T-helper 1 cell treated with Interleukin-12 subunit alpha and Interleukin-12 subunit beta and Interleukin-4 antibody, amounts not matched to agents 30 ng/mL and 1 ng/mL, for 36 hours (primary cell): ENCODE results near the gene LRP1. TPM values are rescaled to one million over a fixed set of nuclear protein-coding genes. Genes with fewer than 3 reads are reported as not detected.

Experiments used
- intact Hi-C: fragments of 100-400 bp; cut with micrococcal nuclease; formaldehyde crosslinking; loops from one replicate; pipeline ENCODE4 v1.15.1; 2024
- total RNA-seq: library from RNA; stranded (reverse); gene quantifications from 2 replicates; pipeline ENCODE4 v1.2.3, GENCODE V29; 2022

The LRP1 gene
- total RNA-seq, 1 donor from 2014 or later = 0.86 TPM

DNA sequence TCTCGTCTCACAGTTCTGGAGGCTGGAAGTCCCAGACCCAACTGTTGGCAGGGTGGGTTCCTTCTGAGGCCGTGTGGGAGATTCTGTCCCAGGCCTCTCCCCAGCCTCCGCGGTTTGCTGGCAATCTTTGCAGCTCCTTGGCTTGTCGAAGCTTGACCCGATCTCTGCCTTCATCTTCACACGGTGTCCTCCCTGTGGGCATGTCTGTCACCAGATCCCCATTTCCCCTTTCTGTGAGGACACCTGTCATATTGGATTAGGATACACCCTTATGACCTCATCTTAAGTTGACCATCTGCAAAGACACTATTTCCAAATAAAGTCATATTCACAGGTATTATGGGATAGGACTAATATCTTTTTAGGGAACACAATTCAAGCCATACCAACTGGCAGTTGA lies 41.7 kb downstream of the LRP1 start:
- intact Hi-C loops = no loop called here

DNA sequence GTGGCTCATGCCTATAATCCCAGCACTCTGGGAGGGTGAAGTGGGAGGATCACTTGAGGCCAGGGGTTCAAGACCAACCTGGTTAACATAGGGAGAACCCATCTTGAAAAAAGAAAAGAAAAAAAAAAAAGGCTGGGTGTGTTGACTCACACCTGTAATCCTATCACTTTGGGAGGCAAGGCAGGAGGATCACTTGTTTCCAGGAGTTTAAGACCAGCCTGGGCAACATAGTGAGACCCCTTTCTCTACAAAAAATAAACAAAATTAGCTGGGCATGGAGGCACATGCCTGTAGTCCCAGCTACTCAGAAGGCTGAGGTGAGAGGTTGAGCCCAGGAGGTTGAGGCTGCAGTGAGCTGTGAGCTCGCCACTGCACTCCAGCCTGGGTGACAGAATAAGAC lies 42.1 kb downstream of the LRP1 start:
- intact Hi-C loops = no loop called here

DNA sequence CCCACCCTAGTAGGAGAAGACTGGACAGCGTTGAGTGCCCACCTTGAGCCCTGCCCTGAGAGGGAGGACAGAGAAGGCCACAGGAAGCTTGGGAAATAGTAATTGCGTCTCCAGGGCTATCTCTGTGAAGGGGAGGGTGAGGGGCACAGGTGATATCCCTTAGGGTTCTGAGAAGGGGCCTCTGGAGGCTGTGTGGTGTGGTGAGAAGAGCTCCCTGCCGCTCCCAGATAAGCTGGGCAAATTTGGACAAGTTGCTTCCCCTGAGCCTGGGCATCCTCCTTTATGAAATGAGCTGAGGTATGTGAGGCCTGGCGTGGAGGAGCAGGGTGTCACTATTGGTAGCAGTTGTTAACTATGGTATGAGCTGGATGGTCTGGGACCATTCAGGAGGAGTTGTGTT lies 42.6 kb downstream of the LRP1 start:
- intact Hi-C loops = no loop called here

DNA sequence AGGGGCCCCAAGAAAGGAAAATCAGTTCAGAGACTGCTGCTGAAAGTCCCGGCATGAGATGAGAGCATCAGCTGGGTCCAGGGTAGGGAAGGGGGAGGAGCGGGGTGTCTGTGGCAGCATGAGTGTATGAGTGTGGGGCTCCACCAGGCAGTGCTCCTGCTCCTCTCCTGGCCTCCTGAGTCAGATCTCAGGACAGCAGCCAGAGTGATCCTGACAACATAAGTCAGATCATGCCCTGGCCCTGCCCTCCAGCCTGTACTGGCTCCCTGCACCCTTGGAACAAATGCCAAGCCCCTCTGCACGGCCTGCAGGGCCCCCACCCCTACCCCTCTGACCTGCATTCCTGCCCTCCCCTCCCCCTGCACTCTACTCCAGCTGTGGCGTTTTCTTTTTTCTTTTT lies 43.4 kb downstream of the LRP1 start:
- intact Hi-C loops = no loop called here

DNA sequence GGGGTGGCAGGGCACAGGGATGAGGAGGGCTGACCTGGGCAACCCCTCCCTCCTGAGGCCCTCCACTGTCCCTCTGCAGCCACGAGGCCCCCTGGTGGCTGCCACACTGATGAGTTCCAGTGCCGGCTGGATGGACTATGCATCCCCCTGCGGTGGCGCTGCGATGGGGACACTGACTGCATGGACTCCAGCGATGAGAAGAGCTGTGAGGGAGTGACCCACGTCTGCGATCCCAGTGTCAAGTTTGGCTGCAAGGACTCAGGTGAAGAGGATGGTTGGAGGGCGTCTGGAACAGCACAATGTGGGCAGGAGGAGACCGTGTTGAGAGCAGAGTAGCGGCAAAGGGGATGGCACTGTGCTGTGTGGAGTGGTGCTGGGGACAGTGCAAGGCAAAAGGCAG lies 44.8 kb downstream of the LRP1 start:
- intact Hi-C loops = loop anchor here (1.0 kb wide), 2 partner anchors 49 to 104 kb away; no protein-coding TSS in a partner anchor

DNA sequence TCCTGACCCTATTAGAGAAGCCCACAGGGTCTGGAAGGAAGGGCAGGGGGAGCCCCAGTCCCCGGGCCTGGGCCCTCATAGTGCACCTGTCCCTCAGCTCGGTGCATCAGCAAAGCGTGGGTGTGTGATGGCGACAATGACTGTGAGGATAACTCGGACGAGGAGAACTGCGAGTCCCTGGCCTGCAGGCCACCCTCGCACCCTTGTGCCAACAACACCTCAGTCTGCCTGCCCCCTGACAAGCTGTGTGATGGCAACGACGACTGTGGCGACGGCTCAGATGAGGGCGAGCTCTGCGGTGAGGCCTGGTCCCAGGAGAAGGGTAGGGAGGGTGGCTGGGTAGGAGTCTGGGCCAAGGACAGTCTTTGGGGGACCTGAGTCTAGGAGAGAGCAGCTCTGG lies 45.4 kb downstream of the LRP1 start:
- intact Hi-C loops = loop anchor here (1.0 kb wide), 2 partner anchors 49 to 104 kb away; no protein-coding TSS in a partner anchor

DNA sequence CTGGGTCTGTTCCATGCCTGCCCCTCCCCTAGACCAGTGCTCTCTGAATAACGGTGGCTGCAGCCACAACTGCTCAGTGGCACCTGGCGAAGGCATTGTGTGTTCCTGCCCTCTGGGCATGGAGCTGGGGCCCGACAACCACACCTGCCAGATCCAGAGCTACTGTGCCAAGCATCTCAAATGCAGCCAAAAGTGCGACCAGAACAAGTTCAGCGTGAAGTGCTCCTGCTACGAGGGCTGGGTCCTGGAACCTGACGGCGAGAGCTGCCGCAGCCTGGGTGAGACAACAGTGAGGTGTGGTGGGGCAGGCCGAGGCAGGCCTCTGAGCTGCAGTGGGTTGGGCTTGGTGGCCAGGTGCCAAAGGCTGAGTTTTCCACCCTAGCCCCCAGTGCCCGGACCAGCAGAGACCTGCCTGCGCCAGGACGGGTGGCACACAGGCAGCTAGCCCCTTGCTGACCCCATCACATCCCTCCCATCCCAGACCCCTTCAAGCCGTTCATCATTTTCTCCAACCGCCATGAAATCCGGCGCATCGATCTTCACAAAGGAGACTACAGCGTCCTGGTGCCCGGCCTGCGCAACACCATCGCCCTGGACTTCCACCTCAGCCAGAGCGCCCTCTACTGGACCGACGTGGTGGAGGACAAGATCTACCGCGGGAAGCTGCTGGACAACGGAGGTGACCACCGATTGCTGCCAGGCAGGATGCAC lies 47.3 kb downstream of the LRP1 start:
- intact Hi-C loops = no loop called here

DNA sequence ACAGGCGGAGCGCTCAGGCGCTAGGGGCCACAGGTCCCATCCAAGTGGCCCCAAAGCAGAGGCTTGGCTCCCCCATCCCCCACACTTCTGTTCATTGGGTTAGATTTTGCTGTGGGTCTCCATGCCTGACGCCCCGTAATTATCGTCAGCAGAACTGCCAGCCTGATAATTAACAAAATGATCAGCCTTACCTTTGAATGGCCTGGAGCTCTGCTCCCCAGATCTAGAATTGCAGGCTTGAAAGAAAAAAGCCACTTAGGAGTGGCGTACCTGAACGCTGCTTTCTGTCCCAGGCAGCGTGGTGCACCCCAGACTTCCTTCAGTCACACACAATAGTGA lies 47.8 kb downstream of the LRP1 start:
- intact Hi-C loops = no loop called here

DNA sequence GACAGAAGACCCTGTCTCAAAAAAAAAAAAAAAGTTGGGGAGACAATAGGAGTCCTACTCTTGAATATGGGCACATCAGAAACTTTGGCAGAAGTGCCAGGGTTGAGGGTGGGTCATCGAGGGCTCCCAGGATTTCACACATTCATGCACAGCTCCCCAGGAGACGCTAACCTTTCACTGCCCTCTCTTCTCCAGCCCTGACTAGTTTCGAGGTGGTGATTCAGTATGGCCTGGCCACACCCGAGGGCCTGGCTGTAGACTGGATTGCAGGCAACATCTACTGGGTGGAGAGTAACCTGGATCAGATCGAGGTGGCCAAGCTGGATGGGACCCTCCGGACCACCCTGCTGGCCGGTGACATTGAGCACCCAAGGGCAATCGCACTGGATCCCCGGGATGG lies 48.6 kb downstream of the LRP1 start:
- intact Hi-C loops = no loop called here

DNA sequence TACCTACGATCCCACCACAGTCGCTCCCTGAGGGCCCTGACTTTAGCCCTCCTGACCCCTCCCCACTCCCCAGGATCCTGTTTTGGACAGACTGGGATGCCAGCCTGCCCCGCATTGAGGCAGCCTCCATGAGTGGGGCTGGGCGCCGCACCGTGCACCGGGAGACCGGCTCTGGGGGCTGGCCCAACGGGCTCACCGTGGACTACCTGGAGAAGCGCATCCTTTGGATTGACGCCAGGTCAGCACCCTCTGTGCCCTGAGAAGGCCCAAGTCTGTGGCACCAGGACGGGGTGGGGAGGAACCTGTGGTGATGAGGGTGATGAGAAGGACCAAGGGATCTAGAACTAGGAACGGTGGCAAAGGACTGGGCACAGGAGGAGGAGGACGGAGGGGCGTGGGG lies 49.1 kb downstream of the LRP1 start:
- intact Hi-C loops = no loop called here

DNA sequence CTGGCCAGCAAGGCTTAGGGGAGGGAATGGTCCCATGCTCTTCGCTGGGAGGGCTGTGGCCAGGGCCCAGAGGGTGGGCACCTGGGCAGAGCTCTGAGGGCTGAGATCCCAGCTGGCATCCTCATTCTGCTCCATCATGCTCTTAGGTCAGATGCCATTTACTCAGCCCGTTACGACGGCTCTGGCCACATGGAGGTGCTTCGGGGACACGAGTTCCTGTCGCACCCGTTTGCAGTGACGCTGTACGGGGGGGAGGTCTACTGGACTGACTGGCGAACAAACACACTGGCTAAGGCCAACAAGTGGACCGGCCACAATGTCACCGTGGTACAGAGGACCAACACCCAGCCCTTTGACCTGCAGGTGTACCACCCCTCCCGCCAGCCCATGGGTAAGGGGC lies 49.9 kb downstream of the LRP1 start:
- intact Hi-C loops = no loop called here

DNA sequence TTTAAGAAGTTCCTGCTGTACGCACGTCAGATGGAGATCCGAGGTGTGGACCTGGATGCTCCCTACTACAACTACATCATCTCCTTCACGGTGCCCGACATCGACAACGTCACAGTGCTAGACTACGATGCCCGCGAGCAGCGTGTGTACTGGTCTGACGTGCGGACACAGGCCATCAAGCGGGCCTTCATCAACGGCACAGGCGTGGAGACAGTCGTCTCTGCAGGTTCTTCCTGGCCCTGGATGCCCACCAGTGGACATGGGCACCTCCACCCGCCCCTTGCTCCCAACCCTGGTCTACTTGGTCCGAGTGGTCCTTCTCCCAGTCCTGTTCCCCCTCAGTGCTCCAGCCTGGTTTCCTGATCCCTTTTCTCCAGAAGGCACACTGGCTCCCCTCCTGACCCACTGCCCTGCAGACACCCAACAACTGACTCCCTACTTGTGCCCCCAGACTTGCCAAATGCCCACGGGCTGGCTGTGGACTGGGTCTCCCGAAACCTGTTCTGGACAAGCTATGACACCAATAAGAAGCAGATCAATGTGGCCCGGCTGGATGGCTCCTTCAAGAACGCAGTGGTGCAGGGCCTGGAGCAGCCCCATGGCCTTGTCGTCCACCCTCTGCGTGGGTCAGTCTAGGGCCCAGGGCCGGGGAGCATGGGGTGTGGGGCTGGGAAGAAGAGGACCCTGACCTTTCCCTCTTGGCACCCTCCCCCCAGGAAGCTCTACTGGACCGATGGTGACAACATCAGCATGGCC lies 51.2 kb downstream of the LRP1 start:
- intact Hi-C loops = no loop called here

DNA sequence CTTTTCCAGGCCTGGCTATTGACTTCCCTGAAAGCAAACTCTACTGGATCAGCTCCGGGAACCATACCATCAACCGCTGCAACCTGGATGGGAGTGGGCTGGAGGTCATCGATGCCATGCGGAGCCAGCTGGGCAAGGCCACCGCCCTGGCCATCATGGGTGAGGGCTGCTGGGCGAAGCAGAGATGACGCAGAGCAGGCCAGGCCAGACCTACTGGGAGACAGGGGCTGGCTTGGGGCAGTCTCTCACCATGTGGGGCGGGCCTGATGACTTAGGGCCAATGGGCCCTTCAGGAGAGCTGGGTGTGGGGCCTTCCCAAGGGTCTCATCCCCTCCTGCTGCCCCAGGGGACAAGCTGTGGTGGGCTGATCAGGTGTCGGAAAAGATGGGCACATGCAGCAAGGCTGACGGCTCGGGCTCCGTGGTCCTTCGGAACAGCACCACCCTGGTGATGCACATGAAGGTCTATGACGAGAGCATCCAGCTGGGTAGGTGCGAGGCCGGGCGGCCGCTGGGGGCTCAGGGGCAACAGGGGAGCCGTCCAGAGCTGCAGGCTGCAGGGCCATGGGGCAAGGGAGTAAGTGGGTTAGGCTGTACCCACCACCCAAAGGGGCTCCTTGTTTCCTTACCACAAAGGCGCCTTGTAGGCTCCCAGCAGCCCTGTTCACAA lies 52.2 kb downstream of the LRP1 start:
- intact Hi-C loops = no loop called here

DNA sequence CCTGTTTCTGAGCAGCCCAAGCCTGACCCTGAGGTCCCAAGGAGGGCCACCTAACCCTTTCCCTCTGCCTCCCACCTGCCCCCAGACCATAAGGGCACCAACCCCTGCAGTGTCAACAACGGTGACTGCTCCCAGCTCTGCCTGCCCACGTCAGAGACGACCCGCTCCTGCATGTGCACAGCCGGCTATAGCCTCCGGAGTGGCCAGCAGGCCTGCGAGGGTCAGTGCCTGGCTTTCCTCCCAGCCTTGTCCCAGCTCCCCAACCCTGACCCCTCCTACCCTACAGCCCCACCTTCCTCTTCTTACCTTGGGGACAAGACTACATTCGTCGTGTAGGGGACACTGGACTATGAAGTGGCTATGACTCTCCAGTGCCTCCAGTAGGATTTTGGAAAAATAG lies 52.8 kb downstream of the LRP1 start:
- intact Hi-C loops = no loop called here

DNA sequence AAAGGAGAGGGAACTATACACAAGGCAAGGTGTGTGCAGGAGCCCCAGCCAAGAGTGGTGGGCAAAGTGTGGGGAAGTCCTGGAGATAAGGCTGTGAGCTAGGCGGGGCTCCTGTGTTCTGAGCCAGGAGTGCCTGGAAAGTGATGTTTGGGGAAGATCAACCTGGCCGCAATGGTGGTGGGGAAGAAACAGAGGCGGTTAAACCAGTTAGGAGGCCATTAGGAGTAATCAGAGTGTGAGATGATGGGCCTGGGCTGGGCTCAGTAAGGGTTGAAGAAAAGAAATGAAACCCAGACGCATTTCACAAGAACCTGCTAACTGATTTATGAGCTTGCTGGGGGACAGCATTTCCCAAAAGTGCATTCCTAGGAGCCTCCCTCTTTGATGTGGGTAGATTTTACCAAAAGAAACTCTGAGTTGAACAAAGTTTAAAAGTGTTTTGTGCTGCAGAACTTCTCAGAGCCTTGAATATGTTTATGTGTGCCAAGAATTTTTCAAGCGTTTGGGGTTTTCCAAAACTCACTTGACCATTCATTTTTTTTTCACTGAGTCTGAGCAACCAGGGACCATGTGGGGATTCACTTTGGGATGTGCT lies 53.4 kb downstream of the LRP1 start:
- intact Hi-C loops = no loop called here

DNA sequence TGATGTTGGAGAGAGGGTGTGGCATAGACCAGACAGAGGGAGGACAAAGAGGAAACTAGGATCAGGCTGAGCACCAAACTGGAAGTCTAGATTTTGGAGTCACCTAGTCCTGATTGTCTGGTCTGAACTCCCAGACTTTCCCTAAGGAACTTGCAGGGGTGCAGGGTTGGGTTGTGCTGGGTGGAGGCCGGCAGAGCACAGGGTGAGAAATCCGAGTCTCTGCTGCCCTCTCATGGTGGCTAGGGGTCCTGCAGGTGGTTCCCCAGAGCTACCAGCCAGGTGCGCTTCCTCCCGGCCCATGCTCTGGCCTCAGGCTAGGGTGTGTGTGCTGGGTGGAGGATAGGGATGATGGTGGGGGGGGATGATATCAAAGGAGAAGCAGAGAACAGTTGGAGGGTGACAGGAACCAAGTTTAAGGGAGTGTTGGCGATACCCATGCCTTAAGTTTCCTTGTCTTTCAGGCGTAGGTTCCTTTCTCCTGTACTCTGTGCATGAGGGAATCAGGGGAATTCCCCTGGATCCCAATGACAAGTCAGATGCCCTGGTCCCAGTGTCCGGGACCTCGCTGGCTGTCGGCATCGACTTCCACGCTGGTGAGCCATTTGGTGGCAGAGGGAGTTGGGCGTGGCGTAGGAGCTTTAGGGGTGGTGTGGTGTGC lies 54.8 kb downstream of the LRP1 start:
- intact Hi-C loops = loop anchor here (1.0 kb wide), 6 partner anchors 59 to 426 kb away; no protein-coding TSS in a partner anchor

DNA sequence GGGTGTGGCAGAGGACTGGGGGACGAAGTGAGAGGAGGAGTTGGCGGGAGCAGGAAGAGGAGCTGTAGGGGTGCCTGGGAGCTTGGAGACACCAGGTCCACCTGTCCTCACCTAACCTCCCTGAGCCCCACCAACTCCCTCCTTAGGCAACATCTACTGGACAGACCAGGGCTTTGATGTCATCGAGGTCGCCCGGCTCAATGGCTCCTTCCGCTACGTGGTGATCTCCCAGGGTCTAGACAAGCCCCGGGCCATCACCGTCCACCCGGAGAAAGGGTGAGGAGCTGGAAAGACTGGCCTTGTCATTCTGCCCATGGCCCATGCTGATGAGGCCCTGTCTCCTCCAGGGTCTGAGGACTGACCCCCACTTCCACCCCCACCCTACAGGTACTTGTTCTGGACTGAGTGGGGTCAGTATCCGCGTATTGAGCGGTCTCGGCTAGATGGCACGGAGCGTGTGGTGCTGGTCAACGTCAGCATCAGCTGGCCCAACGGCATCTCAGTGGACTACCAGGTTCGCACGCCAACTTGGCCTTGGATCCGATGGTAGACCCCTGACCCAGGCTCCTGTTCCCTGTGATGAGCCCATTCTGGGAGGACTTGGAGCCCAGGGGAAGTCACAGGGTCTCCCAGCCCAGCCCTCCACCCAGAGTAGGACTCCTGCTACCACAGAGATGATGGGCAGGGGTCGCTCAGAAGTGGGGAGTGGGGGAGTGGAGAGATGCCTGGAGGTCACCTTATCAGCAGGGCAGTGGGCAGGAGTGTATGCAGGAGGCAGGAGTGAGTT lies 55.8 kb downstream of the LRP1 start:
- intact Hi-C loops = loop anchor here (1.0 kb wide), 6 partner anchors 59 to 427 kb away; no protein-coding TSS in a partner anchor

DNA sequence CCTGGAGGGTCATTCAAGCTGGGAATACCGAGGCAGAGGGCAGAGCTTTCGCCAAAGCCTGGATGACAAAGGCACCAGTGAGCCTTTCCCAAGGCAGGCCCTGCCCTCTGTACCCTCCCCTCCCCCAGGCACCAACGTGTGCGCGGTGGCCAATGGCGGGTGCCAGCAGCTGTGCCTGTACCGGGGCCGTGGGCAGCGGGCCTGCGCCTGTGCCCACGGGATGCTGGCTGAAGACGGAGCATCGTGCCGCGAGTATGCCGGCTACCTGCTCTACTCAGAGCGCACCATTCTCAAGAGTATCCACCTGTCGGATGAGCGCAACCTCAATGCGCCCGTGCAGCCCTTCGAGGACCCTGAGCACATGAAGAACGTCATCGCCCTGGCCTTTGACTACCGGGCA lies 57.1 kb downstream of the LRP1 start:
- intact Hi-C loops = no loop called here

DNA sequence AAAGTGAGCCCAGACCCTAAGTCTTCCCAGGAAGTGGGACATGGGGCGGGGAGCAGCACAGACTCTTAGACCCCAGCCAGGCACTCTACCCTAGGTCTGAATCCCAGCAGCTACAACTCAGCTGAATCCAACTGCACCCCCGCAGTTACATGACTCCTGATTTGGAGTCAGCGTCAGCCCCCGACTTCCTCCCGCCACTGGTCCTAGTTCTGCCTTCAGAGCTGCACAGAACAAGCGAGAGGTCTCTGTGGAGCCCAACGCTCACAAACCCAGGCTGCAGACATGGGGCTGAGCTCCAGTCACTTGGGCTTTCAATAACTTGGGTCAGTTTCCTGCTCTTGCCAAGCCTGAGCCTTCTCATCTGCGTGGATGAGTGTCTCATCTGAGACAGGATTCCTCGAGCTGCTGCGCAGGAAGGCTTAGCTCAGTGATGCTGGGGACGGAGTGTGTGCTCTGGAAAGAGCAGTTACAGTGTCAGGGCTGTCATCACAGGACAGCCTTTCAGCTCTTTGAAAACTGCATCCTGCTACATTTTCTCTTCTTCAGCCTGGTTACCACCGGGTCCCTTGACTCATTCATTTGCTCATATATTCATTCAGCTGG lies 57.7 kb downstream of the LRP1 start:
- intact Hi-C loops = no loop called here
